ENCODE measurements around the gene SPOP.

Gene SPOP

DNA sequence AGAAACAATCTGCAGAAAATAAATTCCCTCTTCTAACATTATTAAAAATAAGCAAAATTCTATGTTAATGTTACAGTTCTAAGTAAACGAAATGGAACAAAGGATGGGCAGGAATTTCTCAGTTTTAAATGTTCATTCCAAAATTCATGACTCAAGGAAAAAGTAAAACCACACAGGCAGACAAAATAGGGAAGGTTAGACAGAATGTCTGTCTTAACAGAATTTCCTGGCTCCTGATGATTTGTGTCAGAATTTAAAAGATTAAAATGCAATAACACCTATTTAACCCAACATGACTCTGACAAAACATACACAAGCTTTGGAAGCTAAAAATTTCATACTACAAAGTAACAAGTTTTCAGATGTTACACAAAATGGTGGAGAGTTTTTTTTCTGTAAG lies 42.8 kb downstream of the SPOP start:
- FAIRE-seq (no peak), DNase-seq (ENCODE audit: insufficient read length, low spot score) (no peak)
- TF ChIP-seq, protein P1, sequence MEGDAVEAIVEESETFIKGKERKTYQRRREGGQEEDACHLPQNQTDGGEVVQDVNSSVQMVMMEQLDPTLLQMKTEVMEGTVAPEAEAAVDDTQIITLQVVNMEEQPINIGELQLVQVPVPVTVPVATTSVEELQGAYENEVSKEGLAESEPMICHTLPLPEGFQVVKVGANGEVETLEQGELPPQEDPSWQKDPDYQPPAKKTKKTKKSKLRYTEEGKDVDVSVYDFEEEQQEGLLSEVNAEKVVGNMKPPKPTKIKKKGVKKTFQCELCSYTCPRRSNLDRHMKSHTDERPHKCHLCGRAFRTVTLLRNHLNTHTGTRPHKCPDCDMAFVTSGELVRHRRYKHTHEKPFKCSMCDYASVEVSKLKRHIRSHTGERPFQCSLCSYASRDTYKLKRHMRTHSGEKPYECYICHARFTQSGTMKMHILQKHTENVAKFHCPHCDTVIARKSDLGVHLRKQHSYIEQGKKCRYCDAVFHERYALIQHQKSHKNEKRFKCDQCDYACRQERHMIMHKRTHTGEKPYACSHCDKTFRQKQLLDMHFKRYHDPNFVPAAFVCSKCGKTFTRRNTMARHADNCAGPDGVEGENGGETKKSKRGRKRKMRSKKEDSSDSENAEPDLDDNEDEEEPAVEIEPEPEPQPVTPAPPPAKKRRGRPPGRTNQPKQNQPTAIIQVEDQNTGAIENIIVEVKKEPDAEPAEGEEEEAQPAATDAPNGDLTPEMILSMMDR (IDR thresholded peaks at IDR 0.05; ENCODE audit: insufficient read depth, missing control alignments) = no peak

DNA sequence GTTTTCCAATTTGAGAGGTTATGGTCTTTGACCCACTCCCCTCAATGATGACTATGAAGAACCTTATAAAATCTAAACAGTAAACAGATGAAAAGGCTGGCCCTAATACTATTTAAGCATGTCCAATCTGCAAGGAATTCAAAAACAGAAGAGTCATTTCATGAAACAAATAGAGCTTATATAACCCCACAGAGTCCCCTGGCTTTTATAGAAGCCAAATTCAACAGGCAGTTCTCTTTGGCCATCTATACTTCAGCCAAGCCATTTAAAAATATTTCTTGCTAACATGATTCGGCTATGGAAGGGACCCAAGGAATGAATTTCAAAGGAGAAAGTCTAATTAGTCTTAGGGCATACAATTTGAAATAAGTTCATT lies 43.4 kb downstream of the SPOP start:
- TF ChIP-seq, protein P1 (IDR thresholded peaks at IDR 0.05; ENCODE audit: insufficient read depth, missing control alignments) = no peak
- no peak for FAIRE-seq
- no peak for DNase-seq (ENCODE audit: insufficient read length, low spot score)

DNA sequence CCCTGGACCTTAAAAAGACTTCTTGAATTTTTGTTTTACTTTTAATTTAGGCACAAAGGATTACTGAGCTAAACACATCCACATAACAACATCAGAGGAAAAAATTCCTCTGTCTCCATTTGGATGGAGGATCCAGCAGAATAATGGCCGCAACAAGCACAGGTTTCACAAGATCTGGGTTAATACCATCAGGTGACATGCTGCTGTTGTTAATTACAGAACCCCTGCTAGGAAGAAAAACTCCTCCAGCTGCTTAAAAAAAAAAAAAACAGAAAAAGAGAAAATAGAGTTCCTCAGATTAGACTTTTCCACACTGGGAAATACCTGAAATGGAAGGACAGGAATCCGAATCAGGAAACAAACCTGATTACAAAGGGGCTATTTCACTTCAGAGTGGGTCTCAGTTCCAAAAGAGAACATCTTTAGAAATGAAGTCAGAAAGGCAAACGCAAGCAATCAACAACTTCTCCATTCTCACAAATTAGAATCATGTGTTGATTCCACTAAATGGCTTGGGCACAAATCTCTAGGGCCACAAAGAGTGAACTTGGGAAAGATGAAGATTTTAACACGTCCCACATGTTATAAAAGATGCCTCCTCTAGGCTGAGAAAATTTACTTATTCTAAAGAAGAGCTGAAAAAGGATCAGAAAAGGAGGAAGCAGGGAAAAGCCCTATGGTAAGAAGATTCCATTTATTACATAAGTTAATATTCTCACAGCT lies 44.0 kb downstream of the SPOP start:
- FAIRE-seq (no peak), DNase-seq (ENCODE audit: insufficient read length, low spot score) (no peak)
- TF ChIP-seq, protein P1 (IDR thresholded peaks at IDR 0.05; ENCODE audit: insufficient read depth, missing control alignments) = no peak

DNA sequence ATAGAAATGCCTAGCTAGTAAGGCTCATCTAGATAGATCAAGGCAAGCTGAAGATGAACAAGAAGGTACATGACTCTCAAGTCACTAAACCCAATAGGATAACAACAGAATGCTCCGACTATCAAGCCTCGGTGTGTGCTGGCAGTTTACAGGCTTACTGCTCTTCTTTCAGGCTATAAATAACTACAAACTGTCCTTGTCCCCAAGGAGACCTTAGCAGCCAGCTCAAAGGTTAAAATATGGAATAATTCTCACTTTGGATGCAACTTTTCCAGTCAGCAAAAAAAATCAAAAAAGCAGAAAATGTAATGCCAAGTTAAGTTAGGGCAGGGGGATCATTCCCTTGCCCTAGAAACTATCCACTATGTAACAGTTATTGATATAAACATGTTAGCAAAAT lies 44.6 kb downstream of the SPOP start:
- TF ChIP-seq, protein P1 (IDR thresholded peaks at IDR 0.05; ENCODE audit: insufficient read depth, missing control alignments) = no peak
- FAIRE-seq = no peak
- no peak for DNase-seq (ENCODE audit: insufficient read length, low spot score)

DNA sequence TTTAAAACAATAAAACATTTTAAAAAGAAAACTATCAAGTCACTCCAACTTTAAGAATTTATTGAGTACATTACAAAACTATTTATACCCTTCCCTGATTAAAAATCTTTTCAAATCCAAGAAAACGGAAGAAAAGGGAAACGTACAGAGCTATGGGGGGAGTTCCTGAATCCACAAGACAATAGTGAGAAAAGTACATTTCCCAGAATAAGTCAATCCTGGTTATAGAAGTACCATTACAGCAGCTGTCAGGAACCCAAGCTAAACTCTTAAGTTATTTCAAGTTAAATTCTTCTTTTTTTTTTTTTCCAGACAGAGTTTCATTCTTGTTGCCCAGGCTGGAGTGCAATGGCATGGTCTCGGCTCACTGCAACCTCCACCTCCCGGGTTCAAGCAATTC lies 45.7 kb downstream of the SPOP start:
- TF ChIP-seq, protein P1 (IDR thresholded peaks at IDR 0.05; ENCODE audit: insufficient read depth, missing control alignments) = no peak
- FAIRE-seq (no peak), DNase-seq (ENCODE audit: insufficient read length, low spot score) (no peak)

DNA sequence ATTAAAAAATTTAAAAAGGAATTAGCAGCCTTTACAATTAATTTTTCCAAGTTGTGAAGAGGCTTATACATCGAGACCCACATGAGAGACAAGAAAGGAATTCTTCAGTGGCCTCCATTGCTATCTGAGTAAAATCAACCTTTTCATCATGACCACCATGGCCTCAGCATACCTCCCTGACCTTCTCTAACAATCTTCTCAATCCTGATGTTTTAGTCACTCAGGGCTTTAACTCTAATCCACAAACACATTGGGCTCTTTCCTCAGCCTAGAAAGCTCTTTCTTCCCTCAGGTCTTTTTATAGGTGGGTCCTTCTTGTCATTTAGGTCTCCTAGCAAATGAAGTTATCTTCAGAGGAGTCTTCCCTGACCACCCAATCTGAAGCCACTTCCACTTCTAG lies 46.4 kb downstream of the SPOP start:
- FAIRE-seq = no peak
- no peak for DNase-seq (ENCODE audit: insufficient read length, low spot score)
- TF ChIP-seq, protein P1 (IDR thresholded peaks at IDR 0.05; ENCODE audit: insufficient read depth, missing control alignments) = no peak

DNA sequence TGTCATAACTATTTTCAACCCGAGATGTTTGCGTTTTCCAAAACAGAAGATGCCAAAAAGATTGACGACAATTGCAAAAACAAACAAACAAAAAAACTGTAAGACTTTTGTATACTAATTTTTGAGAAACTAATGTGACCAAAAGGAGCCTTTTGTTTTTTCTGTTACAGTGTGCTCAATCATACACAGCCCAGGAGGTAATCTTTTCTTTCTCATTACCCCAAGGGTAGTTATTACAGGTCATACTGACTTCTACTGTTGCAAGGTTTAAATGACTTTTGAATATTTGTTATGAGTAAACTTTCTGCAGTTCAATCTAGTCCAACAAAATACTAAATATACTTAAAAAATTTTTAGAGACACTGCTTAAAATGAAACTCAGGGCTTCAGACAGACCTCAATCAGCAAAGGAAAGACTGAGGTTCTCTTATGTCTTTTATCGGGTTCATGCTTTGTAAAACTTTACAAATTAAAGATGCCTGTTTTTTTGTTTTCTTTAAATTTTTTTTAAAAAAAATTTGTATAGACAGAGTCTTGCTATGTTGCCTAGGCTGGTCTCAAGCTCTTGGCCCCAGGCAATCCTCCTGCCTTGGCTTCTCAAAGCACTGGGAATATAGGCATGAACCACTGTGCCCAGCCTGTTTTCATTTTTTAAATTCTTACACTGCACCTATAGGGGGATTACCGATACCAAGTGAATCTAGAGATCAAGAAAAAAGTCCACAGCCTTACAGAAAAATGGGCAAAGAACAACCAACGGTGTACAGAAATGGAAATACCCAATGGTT lies 47.6 kb downstream of the SPOP start:
- DNase-seq (ENCODE audit: insufficient read length, low spot score) = no peak
- no peak for FAIRE-seq
- TF ChIP-seq, protein P1 (IDR thresholded peaks at IDR 0.05; ENCODE audit: insufficient read depth, missing control alignments) = no peak

Measured in D721Med (cell line).